Sigmoid colon (tissue), 4 donors: Measurements from ENCODE around the gene SH3RF3.

Experiments used
- POLR2AphosphoS5 ChIP-seq, 4 donors: sonication (generic); formaldehyde crosslinking; IDR thresholded peaks; one replicate each; pipeline ENCODE4 v1.6.1; 2017; ENCODE audit warnings: antibody characterized with exemption in 4 of 4
- TF ChIP-seq, protein P1 (sequence below), 4 experiments: fragments of 450-650 bp in 3 of 4; fragments of 200-600 bp in 1 of 4; IDR thresholded peaks; one replicate each; pipeline ENCODE4 v1.5.1; 2016 to 2019; ENCODE audit warnings: antibody characterized with exemption in 4 of 4, mild to moderate bottlenecking in 3 of 4, moderate library complexity in 2 of 4

DNA sequence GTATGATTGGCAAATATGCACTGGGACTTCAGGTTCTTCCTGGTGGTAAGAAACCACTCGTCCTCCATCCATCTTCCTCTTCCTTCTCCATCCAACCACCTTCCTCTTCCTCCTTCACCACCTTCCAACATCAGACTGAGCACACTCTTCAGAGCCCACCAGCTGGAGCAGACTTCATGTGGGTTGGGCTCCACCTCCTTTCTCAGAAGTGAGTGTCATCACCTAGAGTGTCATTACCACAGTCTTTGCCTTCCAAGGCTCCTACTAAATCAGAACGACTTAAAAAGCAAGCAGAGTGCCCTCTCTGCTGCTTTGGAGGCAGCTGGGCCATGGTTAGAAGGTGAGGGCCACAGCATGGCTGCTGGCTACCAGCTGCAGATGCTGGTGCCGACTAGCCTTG is 171.6 kb downstream of the SH3RF3 start:
- TF ChIP-seq, protein P1, sequence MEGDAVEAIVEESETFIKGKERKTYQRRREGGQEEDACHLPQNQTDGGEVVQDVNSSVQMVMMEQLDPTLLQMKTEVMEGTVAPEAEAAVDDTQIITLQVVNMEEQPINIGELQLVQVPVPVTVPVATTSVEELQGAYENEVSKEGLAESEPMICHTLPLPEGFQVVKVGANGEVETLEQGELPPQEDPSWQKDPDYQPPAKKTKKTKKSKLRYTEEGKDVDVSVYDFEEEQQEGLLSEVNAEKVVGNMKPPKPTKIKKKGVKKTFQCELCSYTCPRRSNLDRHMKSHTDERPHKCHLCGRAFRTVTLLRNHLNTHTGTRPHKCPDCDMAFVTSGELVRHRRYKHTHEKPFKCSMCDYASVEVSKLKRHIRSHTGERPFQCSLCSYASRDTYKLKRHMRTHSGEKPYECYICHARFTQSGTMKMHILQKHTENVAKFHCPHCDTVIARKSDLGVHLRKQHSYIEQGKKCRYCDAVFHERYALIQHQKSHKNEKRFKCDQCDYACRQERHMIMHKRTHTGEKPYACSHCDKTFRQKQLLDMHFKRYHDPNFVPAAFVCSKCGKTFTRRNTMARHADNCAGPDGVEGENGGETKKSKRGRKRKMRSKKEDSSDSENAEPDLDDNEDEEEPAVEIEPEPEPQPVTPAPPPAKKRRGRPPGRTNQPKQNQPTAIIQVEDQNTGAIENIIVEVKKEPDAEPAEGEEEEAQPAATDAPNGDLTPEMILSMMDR (IDR thresholded peaks at IDR 0.05), result no peak
- no peak for TF ChIP-seq POLR2AphosphoS5 (IDR thresholded peaks at IDR 0.05)
